Ammon's horn (tissue), 1 donor: ENCODE measurements around the gene CTTN.
"Not testable (repeated sequence)": the region's sequence is repeated elsewhere in the genome, so short reads cannot be mapped to it uniquely, and the experiment has no call there.

Experiments used
- DNase-seq: peaks from one replicate; pipeline ENCODE4 v3.0.0-alpha.2; 2016; ENCODE audit warnings: low spot score

CTTN gene

DNA sequence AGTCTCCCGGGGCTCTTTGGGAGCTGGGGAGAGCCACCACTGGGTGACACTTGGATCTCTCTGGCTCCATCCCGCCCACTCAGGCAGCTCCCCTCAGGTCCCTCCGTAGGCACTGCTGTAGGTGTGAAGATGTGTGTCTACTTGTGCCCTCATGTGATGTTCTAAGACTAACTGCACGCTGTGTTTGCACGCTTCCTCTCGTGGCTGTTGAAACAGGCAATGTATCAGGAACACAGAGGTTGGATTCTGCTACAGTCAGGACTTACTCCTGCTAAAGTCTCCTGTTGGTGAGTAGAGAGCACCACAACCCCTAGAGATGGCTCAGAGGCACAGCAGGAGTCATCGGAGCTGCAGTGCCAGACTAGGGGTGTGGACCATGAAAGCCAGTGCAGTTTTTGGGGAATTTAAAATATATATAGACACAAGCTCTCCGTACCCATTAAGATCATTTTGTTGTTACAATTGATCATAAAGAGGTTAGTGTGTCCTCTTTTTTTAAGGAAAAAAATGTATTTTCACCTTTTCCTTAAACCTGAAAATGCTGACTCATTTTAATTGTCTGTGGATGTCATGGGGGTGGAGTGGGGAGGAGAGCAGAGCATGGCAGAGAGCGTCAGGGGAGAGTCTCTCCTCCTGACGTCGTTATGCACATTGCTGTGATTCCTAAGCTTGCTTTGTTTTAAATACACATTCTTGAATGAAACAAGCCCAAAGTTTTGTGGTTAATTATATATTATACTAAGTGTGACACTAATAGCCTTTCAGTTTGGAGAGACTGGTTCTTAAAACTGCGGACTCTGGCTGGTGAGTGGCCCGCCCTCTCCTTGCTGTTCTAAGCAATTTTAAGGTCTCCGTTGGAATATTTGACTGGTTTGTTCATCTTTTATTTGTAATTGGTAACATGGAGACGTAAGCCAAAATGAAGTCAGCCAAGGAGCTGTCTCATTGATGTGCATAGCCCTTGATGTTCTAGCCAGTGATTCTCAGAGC, 16.2 kb upstream of the CTTN start:
- DNase-seq = no peak

- DNase-seq = no peak
These were observed 14.4 kb upstream of the CTTN start for GRCh38 chr11:70383664-70384565.

- no peak for DNase-seq
These were observed 13.7 kb upstream of the CTTN start for GRCh38 chr11:70384566-70385152.

DNA sequence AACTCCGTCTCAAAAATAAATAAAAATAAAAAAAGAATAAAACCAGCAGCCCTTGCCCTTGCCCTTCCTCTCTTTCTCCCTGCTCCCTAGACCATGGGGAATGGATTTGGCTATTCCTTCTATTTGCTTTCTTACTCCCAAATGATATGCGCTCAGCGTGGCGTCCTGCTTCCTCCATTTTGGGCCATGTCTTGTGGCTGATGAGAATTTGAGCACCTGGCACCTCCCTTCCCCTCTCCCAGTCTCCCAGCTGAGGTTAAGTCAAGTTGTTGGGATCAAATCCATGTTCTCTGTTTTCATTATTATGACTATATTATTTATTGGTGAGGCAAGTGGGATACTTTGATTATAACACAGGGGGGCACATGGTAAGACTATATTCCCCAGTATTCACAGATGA, 10.8 kb upstream of the CTTN start:
- no peak for DNase-seq

- DNase-seq = no peak
These were observed 9.1 kb upstream of the CTTN start for GRCh38 chr11:70389201-70389600.

- not testable (repeated sequence) for DNase-seq
These were observed 7.4 kb upstream of the CTTN start for GRCh38 chr11:70390882-70391281.

DNA sequence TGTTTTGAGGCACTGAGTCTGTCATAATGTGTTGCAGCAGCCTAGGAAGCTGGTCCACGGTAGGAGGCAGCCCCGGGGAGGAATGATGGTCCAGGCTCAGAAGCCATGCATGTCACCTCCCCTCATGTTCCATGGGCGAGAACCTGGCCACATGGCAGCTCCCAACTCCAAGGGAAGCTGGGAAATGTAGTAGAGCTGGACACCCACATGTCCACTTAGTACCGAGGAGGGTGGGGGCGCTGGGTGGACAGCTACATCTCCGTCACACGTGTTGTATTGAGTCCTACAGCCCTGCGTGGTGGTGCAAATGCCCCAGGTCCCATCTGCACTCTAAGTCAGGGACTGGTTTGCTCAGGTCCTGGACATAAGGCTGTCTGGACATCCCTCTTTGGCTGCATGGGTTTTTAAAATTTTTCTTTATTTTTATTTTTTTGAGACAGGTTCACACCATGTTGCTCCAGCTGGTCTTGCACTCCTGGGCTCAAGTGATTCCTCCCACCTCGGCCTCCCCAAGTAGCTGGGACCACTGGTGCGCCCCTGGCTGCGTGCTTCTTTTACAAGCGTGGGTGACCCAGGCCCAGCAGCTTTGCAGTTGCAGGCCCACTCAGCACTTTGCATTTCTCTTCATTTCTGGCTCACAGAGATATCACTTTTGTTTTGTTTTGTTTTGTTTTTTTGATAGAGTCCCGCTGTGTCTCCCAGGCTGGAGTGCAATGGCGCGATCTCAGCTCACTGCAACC, 3.9 kb upstream of the CTTN start:
- no peak for DNase-seq

DNA sequence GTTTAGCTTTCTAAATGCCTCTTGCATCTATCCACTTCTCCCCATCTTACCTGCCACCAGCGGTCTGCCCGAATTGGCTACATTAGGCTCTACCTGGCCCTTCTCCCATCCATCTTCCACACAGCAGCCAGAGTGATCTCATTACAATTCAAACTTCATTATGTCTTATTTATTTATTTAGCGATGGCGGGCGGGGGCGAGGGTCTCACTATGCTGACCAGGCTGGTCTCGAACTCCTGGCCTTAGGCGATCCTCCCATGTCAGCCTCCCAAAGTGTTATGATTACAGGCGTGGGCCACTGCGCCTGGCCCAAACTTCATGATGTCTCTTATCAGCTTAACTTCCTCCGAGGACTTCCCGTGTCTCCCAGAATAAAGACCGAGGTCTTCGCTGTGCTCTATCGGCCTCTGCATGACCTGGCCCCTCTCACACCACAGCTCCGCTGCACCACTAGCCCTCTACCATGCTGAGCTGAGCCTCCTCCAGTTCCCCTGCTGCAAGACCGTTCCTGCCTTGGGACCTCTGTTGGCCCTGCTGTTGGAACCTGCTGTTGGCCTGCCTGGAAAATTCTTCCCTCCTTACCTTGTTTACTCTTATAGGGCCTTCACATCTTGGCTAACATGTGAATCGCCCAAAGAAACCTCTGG, 870 bp upstream of the CTTN start:
- DNase-seq = no peak

DNA sequence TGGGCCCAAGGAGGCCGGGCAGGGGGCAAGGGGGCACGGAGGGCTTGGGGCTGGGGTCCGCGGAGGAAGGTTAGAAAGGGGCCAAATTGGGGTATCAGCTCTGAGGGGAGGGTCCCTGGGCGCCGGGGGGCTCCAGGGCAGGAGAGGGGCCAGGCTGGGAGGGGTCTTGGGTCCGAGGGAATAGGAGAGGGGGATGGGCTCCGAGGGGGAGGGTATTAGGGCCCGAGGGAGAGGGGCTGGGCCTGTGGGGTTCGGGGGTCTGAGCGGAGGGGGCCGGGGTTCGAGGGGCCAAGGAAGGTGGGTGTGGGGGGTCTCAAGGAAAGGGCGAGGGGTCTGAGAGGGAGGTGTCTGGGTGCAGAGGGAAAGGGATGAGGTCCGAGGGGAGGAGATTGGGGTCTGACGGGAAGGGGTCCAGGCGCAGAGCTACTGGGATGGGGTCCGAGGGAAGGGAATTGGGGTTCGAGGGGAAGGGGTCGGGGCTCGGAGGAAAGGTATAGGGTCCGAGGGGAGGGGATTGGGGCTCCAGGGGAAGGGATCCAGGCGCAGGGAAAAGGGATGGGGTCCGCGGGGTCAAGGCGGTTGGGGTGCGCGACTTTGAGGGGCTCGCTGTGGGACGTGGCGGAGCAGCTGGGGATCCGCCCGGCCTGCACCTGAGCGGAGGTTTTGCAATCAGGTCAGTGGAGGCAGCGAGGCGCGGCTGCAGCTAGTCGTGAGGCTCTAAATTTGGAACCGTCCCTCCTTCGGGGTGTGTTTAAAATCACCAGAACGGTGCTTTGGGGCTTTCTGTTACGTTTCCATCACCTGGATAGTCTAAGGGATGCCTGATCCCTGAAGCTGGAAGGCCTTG, 728 bp downstream of the CTTN start:
- no peak for DNase-seq

DNA sequence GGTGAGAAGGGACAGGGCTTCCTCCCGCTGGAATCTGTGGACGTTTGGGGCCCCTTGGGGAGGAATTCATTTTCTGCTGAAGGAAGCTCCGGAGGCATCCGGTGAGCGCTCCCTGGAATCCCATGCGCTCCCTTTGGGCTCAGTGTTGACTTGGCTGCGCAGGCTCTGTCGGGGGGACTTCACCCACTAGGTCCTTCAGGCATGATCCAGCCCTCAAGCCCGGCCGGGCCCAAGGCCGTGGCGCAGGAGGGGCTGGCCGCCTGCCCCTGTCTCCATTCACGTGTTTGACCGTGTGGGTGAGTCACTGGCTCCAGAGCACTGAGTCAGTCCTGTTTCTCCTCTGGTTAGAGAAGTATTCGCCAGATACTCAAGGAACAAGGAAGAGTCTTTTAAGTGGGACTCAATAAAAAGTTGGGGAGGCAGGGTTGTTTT, 1.4 kb downstream of the CTTN start:
- DNase-seq = no peak

- no peak for DNase-seq
These were observed 2.3 kb downstream of the CTTN start for GRCh38 chr11:70400643-70401042.

DNA sequence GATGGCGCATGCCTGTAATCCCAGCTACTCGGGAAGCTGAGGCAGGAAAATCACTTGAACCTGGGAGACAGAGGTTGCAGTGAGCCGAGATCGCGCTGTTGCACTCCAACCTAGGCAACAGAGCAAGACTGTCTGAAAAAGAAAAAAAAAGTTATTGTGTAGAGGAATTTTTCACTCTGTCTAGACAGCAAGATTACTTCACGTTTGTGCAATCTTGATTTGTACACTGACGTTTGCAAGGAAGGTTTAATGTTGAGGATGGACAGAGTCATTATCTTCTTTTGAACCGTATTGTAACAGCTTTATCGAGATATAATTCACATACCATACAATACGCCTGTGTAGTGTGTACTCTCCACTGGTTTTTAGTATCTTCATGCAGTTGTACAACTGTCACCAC, 3.7 kb downstream of the CTTN start:
- DNase-seq = no peak

DNA sequence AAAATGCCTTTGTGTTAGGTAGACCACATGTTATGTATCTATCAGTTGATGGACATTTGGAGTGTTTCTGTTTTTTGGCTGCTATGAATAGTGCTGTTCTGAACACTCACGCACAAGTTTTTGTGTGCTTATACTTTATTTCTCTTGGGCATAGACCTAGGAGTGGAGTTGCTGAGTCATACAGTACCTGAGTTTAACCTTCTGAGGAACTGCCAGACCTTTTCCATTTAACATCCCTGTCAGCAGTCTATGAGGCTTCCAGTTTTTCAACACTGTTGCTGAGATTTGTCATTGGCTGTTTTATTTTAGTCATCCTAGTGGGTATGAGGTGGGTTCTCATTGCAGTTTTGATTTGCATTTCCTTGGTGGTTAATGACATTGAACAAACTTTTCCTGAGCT, 4.4 kb downstream of the CTTN start:
- no peak for DNase-seq

DNA sequence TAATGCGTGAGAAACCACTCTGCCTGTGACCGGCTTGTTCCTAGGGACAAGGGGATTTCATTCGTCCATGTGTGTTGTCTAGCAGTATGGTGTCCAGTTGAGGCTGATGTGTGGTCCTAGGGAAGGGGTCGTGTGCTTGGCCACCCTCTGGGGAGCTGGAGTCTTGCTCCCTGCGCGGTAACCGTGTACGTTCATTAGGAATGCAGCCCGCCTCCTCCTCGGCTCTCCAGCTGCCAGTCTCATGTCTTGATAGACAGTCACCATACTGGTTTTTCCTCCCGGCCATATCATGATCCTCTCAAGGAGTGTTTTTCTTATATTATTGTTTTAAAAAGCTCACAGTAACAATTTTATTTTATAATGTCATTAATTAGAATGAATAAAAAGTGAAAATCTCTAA, 5.9 kb downstream of the CTTN start:
- DNase-seq = no peak

DNA sequence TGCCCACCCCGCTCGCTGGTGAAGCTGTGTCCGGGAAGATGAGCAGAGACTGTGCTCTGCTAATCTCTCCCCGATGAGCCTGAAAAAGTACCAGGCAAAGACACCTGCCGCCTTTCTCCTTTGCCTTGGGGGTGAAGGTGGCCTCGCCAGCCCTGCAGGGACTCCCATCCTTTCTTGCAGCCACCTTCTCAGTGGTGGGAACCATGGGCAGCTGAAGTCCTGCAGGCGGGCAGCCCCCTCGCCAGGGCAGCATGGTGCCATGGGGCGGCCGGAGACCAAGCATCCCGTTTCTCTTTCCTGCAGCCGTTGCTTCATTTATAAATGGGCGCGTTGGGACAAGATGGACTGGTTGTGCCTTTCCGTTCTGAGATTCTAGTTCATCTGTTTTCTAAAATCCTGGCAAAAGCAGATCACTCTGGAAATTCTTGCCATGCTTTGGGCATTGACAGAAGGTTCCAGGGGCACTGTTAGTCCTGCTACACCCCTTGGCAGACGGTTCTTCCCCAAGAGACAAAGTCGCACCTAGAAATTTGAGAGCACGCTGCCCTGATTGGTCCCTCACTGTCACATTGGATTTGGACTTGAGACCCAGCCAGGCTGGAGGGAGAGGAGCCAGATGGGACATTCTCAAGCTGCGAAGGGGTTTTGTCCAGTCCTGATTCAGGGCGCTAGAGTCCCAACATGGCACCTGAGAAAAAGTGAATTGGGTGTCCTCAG, 7.5 kb downstream of the CTTN start:
- DNase-seq = no peak

DNA sequence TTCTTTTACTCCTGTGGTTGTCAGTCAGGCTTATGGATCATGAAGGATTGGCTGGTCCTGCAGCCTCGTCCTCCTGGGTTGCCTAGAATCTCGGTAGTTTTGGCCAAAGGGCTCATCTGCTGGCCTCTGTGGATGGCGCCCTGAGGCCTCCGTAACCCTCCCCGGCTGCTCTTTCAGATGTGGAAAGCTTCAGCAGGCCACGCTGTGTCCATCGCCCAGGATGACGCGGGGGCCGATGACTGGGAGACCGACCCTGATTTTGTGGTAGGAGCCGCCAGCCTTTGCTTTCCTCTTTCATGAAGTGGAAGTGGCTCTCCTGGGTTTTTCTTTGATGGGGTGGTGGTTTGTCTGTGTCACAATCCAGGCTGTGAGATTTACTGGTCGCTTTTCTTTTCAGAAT, 8.8 kb downstream of the CTTN start:
- DNase-seq = no peak

- no peak for DNase-seq
These were observed 9.5 kb downstream of the CTTN start for GRCh38 chr11:70407814-70408213.

DNA sequence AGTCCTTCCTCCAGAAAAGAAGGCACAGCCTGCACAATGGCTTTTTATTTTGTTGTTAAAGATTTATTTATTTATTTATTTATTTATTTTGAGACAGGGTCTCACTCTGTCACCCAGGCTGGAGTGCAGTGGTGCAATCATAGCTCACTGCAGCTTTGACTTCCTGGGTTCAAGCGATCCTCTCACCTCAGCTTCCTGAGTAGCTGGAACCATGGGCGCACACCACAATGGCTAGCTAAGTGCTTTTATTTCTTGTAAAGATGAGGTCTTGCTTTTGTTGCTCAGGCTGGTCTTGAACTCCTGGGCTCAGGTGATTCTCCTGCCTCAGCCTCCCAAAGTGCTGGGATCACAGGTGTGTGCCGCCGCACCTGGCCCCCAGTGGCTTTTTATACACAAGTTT, 10.0 kb downstream of the CTTN start:
- not testable (repeated sequence) for DNase-seq

GRCh38 chr11:70409437-70409836, 11.1 kb downstream of the CTTN start:
- DNase-seq = peak; percentile 71

GRCh38 chr11:70409871-70410270, 11.5 kb downstream of the CTTN start:
- DNase-seq = no peak
